NCI-H146 treated with DMSO at 0.1 percent for 48 hours (cell line): ENCODE data around the gene CALML3.
"Not testable (repeated sequence)": the region's sequence is repeated elsewhere in the genome, so short reads cannot be mapped to it uniquely, and the experiment has no call there.

ENCODE experiments used
- DNase-seq: peaks from one replicate; lab custom pipeline; 2025; ENCODE audit not compliant: unreplicated experiment; lab: John Stamatoyannopoulos, UW

Gene CALML3

GRCh38 chr10:5552376-5553321, 27.9 kb downstream of the CALML3 start:
- no peak for DNase-seq

GRCh38 chr10:5553400-5554170, 28.8 kb downstream of the CALML3 start:
- DNase-seq: no peak

GRCh38 chr10:5555021-5555510, 30.3 kb downstream of the CALML3 start:
- DNase-seq: no peak

GRCh38 chr10:5555881-5556280, 31.1 kb downstream of the CALML3 start:
- no peak for DNase-seq

- no peak for DNase-seq
Observed at GRCh38 chr10:5556576-5556975, 31.8 kb downstream of the CALML3 start.

GRCh38 chr10:5557040-5557721, 32.4 kb downstream of the CALML3 start:
- DNase-seq: no peak

- no peak for DNase-seq
Observed at GRCh38 chr10:5557799-5558771, 33.3 kb downstream of the CALML3 start.

GRCh38 chr10:5559022-5559421, 34.3 kb downstream of the CALML3 start:
- not testable (repeated sequence) for DNase-seq

- no peak for DNase-seq
Observed at GRCh38 chr10:5559642-5560141, 34.9 kb downstream of the CALML3 start.

- DNase-seq: no peak
Observed at GRCh38 chr10:5560142-5560816, 35.5 kb downstream of the CALML3 start.

GRCh38 chr10:5560817-5561703, 36.3 kb downstream of the CALML3 start:
- no peak for DNase-seq

GRCh38 chr10:5561704-5562645, 37.2 kb downstream of the CALML3 start:
- no peak for DNase-seq

- DNase-seq: no peak
Observed at GRCh38 chr10:5563321-5563961, 38.7 kb downstream of the CALML3 start.

GRCh38 chr10:5563991-5564536, 39.3 kb downstream of the CALML3 start:
- DNase-seq: no peak

GRCh38 chr10:5564537-5565204, 39.9 kb downstream of the CALML3 start:
- DNase-seq: no peak

- DNase-seq: no peak
Observed at GRCh38 chr10:5565205-5565545, 40.4 kb downstream of the CALML3 start.
